Activated naive CD8-positive, alpha-beta T cell treated with anti-CD3 and anti-CD28 coated beads for 36 hours (primary cell): ENCODE results near the gene HIGD1B. TPM values are rescaled to one million over a fixed set of nuclear protein-coding genes. Genes with fewer than 3 reads are reported as not detected.

Experiments
- DNase-seq: peaks from one replicate; pipeline ENCODE4 v3.0.0; 2021
- H3K27ac Mint-ChIP-seq: one replicate; pipeline ENCODE4 v1.8.0; 2022; ENCODE audit warnings: mild to moderate bottlenecking, moderate library complexity, mixed read lengths
- H3K27me3 Mint-ChIP-seq: one replicate; pipeline ENCODE4 v1.8.0; 2022; ENCODE audit warnings: mild to moderate bottlenecking, mixed read lengths
- H3K36me3 Mint-ChIP-seq: one replicate; pipeline ENCODE4 v1.8.0; 2021; ENCODE audit warnings: mild to moderate bottlenecking, mixed read lengths
- H3K4me1 Mint-ChIP-seq: one replicate; pipeline ENCODE4 v1.8.0; 2021; ENCODE audit warnings: mixed read lengths
- H3K4me3 Mint-ChIP-seq: one replicate; pipeline ENCODE4 v1.8.0; 2022; ENCODE audit warnings: mild to moderate bottlenecking, moderate library complexity, mixed read lengths
- H3K9me3 Mint-ChIP-seq: one replicate; pipeline ENCODE4 v1.8.0; 2022; ENCODE audit warnings: mixed read lengths
- total RNA-seq, 2 experiments: library from RNA; stranded (reverse); gene quantifications; one replicate each; pipeline ENCODE4 v1.2.3, GENCODE V29; 2021

HIGD1B gene
- total RNA-seq, 2 experiments from 2014 or later: not detected

- Mint-ChIP-seq H3K27me3 (no peaks in the 10 kb centered on the region), H3K4me1 (no peaks in the 10 kb centered on the region), H3K9me3 (no peaks in the 10 kb centered on the region), H3K36me3 (peaks cover 15% of the 10 kb centered on the region), H3K27ac (no peak overlapping the region), H3K4me3 (no peak overlapping the region)
- no peak for DNase-seq
Observed at GRCh38 chr17:44850612-44851011, 2.9 kb downstream of the HIGD1B start.

- H3K27me3 Mint-ChIP-seq: no peaks in the 10 kb centered on the region
- no peaks in the 10 kb centered on the region for H3K4me1 Mint-ChIP-seq
- no peaks in the 10 kb centered on the region for H3K9me3 Mint-ChIP-seq
- peaks cover 23% of the 10 kb centered on the region for H3K36me3 Mint-ChIP-seq
- no peak overlapping the region for H3K4me3 Mint-ChIP-seq
- DNase-seq: no peak
- no peak overlapping the region for H3K27ac Mint-ChIP-seq
Observed at GRCh38 chr17:44854192-44854591, 6.5 kb downstream of the HIGD1B start.

GRCh38 chr17:44859701-44860100, 12.0 kb downstream of the HIGD1B start:
- H3K36me3 Mint-ChIP-seq: peaks cover 22% of the 10 kb centered on the region

GRCh38 chr17:44862278-44862914, 14.7 kb downstream of the HIGD1B start:
- Mint-ChIP-seq H3K4me3 (no peak overlapping the region), H3K9me3 (no peaks in the 10 kb centered on the region), H3K27ac (no peak overlapping the region), H3K36me3 (peaks cover 19% of the 10 kb centered on the region), H3K4me1 (no peaks in the 10 kb centered on the region), H3K27me3 (no peaks in the 10 kb centered on the region)
- DNase-seq: no peak

More at GRCh38 chr17:44859701-44860100, 12.0 kb downstream of the HIGD1B start:
- H3K27me3 Mint-ChIP-seq: no peaks in the 10 kb centered on the region
- no peaks in the 10 kb centered on the region for H3K4me1 Mint-ChIP-seq
- DNase-seq: no peak
- no peak overlapping the region for H3K4me3 Mint-ChIP-seq
- no peaks in the 10 kb centered on the region for H3K9me3 Mint-ChIP-seq
- no peak overlapping the region for H3K27ac Mint-ChIP-seq

- Mint-ChIP-seq H3K4me3 (no peak overlapping the region), H3K27ac (no peak overlapping the region), H3K4me1 (no peaks in the 10 kb centered on the region), H3K9me3 (no peaks in the 10 kb centered on the region), H3K36me3 (peaks cover 22% of the 10 kb centered on the region), H3K27me3 (no peaks in the 10 kb centered on the region)
- DNase-seq: no peak
Observed at GRCh38 chr17:44863061-44863918, 15.6 kb downstream of the HIGD1B start.

- Mint-ChIP-seq H3K9me3 (no peaks in the 10 kb centered on the region), H3K36me3 (peaks cover 22% of the 10 kb centered on the region), H3K27me3 (no peaks in the 10 kb centered on the region)
Observed at GRCh38 chr17:44864831-44865230, 17.1 kb downstream of the HIGD1B start.

GRCh38 chr17:44865231-44865660, 17.6 kb downstream of the HIGD1B start:
- Mint-ChIP-seq H3K27ac (no peak overlapping the region), H3K27me3 (no peaks in the 10 kb centered on the region), H3K4me3 (no peak overlapping the region), H3K36me3 (peaks cover 22% of the 10 kb centered on the region), H3K4me1 (no peaks in the 10 kb centered on the region), H3K9me3 (no peaks in the 10 kb centered on the region)
- peak; percentile 53 for DNase-seq

More at GRCh38 chr17:44864831-44865230, 17.1 kb downstream of the HIGD1B start:
- no peak overlapping the region for H3K4me3 Mint-ChIP-seq
- no peak for DNase-seq
- H3K27ac Mint-ChIP-seq: no peak overlapping the region
- H3K4me1 Mint-ChIP-seq: no peaks in the 10 kb centered on the region

GRCh38 chr17:44865931-44866330, 18.2 kb downstream of the HIGD1B start:
- no peaks in the 10 kb centered on the region for H3K9me3 Mint-ChIP-seq
- peaks cover 25% of the 10 kb centered on the region for H3K36me3 Mint-ChIP-seq
- H3K27ac Mint-ChIP-seq: no peak overlapping the region
- no peak for DNase-seq
- no peak overlapping the region for H3K4me3 Mint-ChIP-seq
- no peaks in the 10 kb centered on the region for H3K27me3 Mint-ChIP-seq
- H3K4me1 Mint-ChIP-seq: no peaks in the 10 kb centered on the region

GRCh38 chr17:44867841-44868240, 20.2 kb downstream of the HIGD1B start:
- H3K36me3 Mint-ChIP-seq: peaks cover 33% of the 10 kb centered on the region
- H3K4me3 Mint-ChIP-seq: no peak overlapping the region
- H3K27ac Mint-ChIP-seq: no peak overlapping the region
- H3K4me1 Mint-ChIP-seq: no peaks in the 10 kb centered on the region
- no peaks in the 10 kb centered on the region for H3K27me3 Mint-ChIP-seq
- no peak for DNase-seq
- no peaks in the 10 kb centered on the region for H3K9me3 Mint-ChIP-seq

- DNase-seq: no peak
- peaks cover 24% of the 10 kb centered on the region for H3K36me3 Mint-ChIP-seq
- no peaks in the 10 kb centered on the region for H3K9me3 Mint-ChIP-seq
- peak overlapping the region; percentile 1 for H3K27ac Mint-ChIP-seq
- H3K27me3 Mint-ChIP-seq: no peaks in the 10 kb centered on the region
- H3K4me3 Mint-ChIP-seq: no peak overlapping the region
- no peaks in the 10 kb centered on the region for H3K4me1 Mint-ChIP-seq
Observed at GRCh38 chr17:44871556-44871955, 23.9 kb downstream of the HIGD1B start.

- peaks cover 26% of the 10 kb centered on the region for H3K36me3 Mint-ChIP-seq
- H3K27ac Mint-ChIP-seq: no peak overlapping the region
- no peaks in the 10 kb centered on the region for H3K9me3 Mint-ChIP-seq
- no peaks in the 10 kb centered on the region for H3K27me3 Mint-ChIP-seq
- no peak overlapping the region for H3K4me3 Mint-ChIP-seq
- no peaks in the 10 kb centered on the region for H3K4me1 Mint-ChIP-seq
- DNase-seq: no peak
Observed at GRCh38 chr17:44872131-44872768, 24.6 kb downstream of the HIGD1B start.

GRCh38 chr17:44875761-44876160, 28.1 kb downstream of the HIGD1B start:
- H3K4me3 Mint-ChIP-seq: no peak overlapping the region
- H3K36me3 Mint-ChIP-seq: peaks cover 36% of the 10 kb centered on the region
- H3K27ac Mint-ChIP-seq: no peak overlapping the region
- no peak for DNase-seq
- peaks cover 2% of the 10 kb centered on the region for H3K4me1 Mint-ChIP-seq
- no peaks in the 10 kb centered on the region for H3K27me3 Mint-ChIP-seq
- H3K9me3 Mint-ChIP-seq: no peaks in the 10 kb centered on the region

- Mint-ChIP-seq H3K36me3 (peaks cover 30% of the 10 kb centered on the region), H3K27me3 (no peaks in the 10 kb centered on the region), H3K4me1 (peaks cover 2% of the 10 kb centered on the region), H3K4me3 (no peak overlapping the region), H3K9me3 (no peaks in the 10 kb centered on the region), H3K27ac (no peak overlapping the region)
- DNase-seq: no peak
Observed at GRCh38 chr17:44877121-44877520, 29.4 kb downstream of the HIGD1B start.

- Mint-ChIP-seq H3K27me3 (no peaks in the 10 kb centered on the region), H3K4me1 (peaks cover 2% of the 10 kb centered on the region), H3K36me3 (peaks cover 34% of the 10 kb centered on the region), H3K4me3 (no peak overlapping the region), H3K9me3 (no peaks in the 10 kb centered on the region), H3K27ac (no peak overlapping the region)
- DNase-seq: no peak
Observed at GRCh38 chr17:44878627-44879221, 31.0 kb downstream of the HIGD1B start.

- Mint-ChIP-seq H3K27me3 (no peaks in the 10 kb centered on the region), H3K27ac (no peak overlapping the region), H3K36me3 (peaks cover 31% of the 10 kb centered on the region), H3K4me1 (peaks cover 2% of the 10 kb centered on the region), H3K9me3 (no peaks in the 10 kb centered on the region), H3K4me3 (no peak overlapping the region)
- no peak for DNase-seq
Observed at GRCh38 chr17:44879376-44879775, 31.7 kb downstream of the HIGD1B start.
